OCI-LY7 (cell line): ENCODE data around the gene MPPED2. TPM values are rescaled to one million over a fixed set of nuclear protein-coding genes. Genes with fewer than 3 reads are reported as not detected.

Experiments used
- BruUV-seq: library from RNA; stranded (reverse); fragments of 400-500 nt; replicated peaks from 2 replicates; lab custom pipeline; 2021; lab: Mats Ljungman, UMichigan
- CTCF ChIA-PET: fragments of 300-600 bp; sonication (Branson Sonifier 250); formaldehyde crosslinking; loops from one replicate; lab custom pipeline; 2022; ENCODE audit warnings: antibody characterized with exemption; ENCODE audit not compliant: unreplicated experiment; lab: Charles Lee
- POLR2A ChIA-PET: fragments of 300-600 bp; sonication (Branson Sonifier 250); formaldehyde crosslinking; loops from one replicate; lab custom pipeline; 2022; ENCODE audit warnings: antibody characterized with exemption; lab: Charles Lee
- DNase-seq: peaks from one replicate; pipeline ENCODE4 v3.0.0-alpha.2; 2015; ENCODE audit warnings: low spot score
- H2AFZ ChIP-seq: fragments of 200-600 bp; sonication (generic), shearing (Covaris generic); 2 replicates; pipeline ENCODE4 v1.6.1; 2014; ENCODE audit warnings: mild to moderate bottlenecking, antibody characterized with exemption, low read length, moderate library complexity
- H3K27ac ChIP-seq: fragments of 200-600 bp; sonication (generic); 2 replicates; pipeline ENCODE4 v1.5.1; 2014; ENCODE audit warnings: mixed run types, low read depth, mild to moderate bottlenecking, moderate library complexity, low read length, inconsistent platforms; ENCODE audit not compliant: poor library complexity, severe bottlenecking
- H3K36me3 ChIP-seq: fragments of 200-600 bp; sonication (generic); 2 replicates; pipeline ENCODE4 v1.6.1; 2014; ENCODE audit warnings: mild to moderate bottlenecking, antibody characterized with exemption, low read length, moderate library complexity, mixed read lengths; ENCODE audit not compliant: insufficient read depth
- H3K4me1 ChIP-seq: fragments of 200-600 bp; sonication (generic); 2 replicates; pipeline ENCODE4 v1.5.1; 2014; ENCODE audit warnings: mild to moderate bottlenecking, low read length; ENCODE audit not compliant: insufficient read depth, poor library complexity, severe bottlenecking
- H3K4me2 ChIP-seq: fragments of 200-600 bp; sonication (generic); 2 replicates; pipeline ENCODE4 v1.6.1; 2014; ENCODE audit warnings: mild to moderate bottlenecking, low read length
- H3K4me3 ChIP-seq: fragments of 200-600 bp; sonication (generic); 2 replicates; pipeline ENCODE4 v1.5.1; 2014; ENCODE audit warnings: mild to moderate bottlenecking, low read depth, low read length; ENCODE audit not compliant: poor library complexity, severe bottlenecking
- H3K79me2 ChIP-seq: fragments of 200-600 bp; sonication (generic); 2 replicates; pipeline ENCODE4 v1.6.1; 2016; ENCODE audit warnings: low read depth, mild to moderate bottlenecking, low read length, moderate library complexity, mixed read lengths; ENCODE audit not compliant: insufficient read depth
- H3K9me2 ChIP-seq: fragments of 200-600 bp; sonication (generic); 2 replicates; pipeline ENCODE4 v1.6.1; 2016; ENCODE audit warnings: mild to moderate bottlenecking, low read length, mixed read lengths; ENCODE audit not compliant: insufficient read depth
- H3K9me3 ChIP-seq: fragments of 200-600 bp; sonication (generic); 2 replicates; pipeline ENCODE4 v1.6.1; 2014; ENCODE audit warnings: mild to moderate bottlenecking, mixed run types, low read length, mixed read lengths
- H4K20me1 ChIP-seq: fragments of 200-600 bp; sonication (generic); 2 replicates; pipeline ENCODE4 v1.6.1; 2014; ENCODE audit warnings: mild to moderate bottlenecking, antibody characterized with exemption, low read length, moderate library complexity, mixed read lengths; ENCODE audit not compliant: insufficient read depth
- CTCF ChIP-seq: fragments of 200-600 bp; sonication (generic); conservative IDR thresholded peaks from 2 replicates; pipeline ENCODE4 v1.5.1; 2014; ENCODE audit warnings: mild to moderate bottlenecking, antibody characterized with exemption, low read length, moderate library complexity, mixed read lengths
- EZH2phosphoT487 ChIP-seq: fragments of 200-600 bp; sonication (generic); IDR thresholded peaks from 2 replicates; pipeline ENCODE4 v1.6.1; 2018; ENCODE audit warnings: low read depth, borderline replicate concordance, mild to moderate bottlenecking, mixed run types, antibody characterized with exemption, low read length, moderate library complexity, mixed read lengths
- intact Hi-C: fragments of 100-400 bp; cut with micrococcal nuclease; formaldehyde crosslinking; loops from one replicate; pipeline ENCODE4 v1.10.0; 2022; ENCODE audit not compliant: unreplicated experiment
- total RNA-seq, 2 experiments: library from RNA; depleted of rRNA in 1 of 2; stranded (reverse); fragments of >200 nt in 1 of 2; shearing (Covaris generic) in 1 of 2; gene quantifications; 2 replicates each; pipeline ENCODE4 v1.2.3, GENCODE V29; 2014 to 2022

MPPED2 gene
- total RNA-seq, 2 experiments from 2014 or later = not detected

- Histone ChIP-seq H3K4me2 (no peak overlapping the region), H3K4me1 (no peaks in the 10 kb centered on the region), H3K4me3 (no peak overlapping the region), H3K79me2 (no peaks in the 10 kb centered on the region), H2AFZ (no peak overlapping the region), H3K27ac (no peak overlapping the region), H3K9me3 (no peaks in the 10 kb centered on the region), H3K36me3 (no peaks in the 10 kb centered on the region), H3K9me2 (no peaks in the 10 kb centered on the region), H4K20me1 (no peaks in the 10 kb centered on the region)
- POLR2A ChIA-PET = interaction anchor here (0.7 kb wide), 1 partner anchor 158 kb away, joined by 3 read pairs; no protein-coding TSS in a partner anchor
- CTCF ChIA-PET = interaction anchor here (1.0 kb wide), 1 partner anchor 24 kb away, joined by 3 read pairs; no protein-coding TSS in a partner anchor
- TF ChIP-seq CTCF (no peak), EZH2phosphoT487 (no peak)
- intact Hi-C loops = no loop called here
- DNase-seq = no peak
- no TSS peak for BruUV-seq
These were observed 45.0 kb upstream of the MPPED2 start for GRCh38 chr11:30631148-30631547.

GRCh38 chr11:30619767-30620166 lies 33.6 kb upstream of the MPPED2 start:
- ChIA-PET CTCF (no interaction called here), POLR2A (no interaction called here)
- BruUV-seq = no TSS peak
- no peak for DNase-seq
- H3K9me2 ChIP-seq = no peaks in the 10 kb centered on the region; the same call in 1 of the 2 replicates
- no peaks in the 10 kb centered on the region for H3K4me1 ChIP-seq
- no peak overlapping the region for H3K4me2 ChIP-seq
- no peaks in the 10 kb centered on the region for H4K20me1 ChIP-seq
- TF ChIP-seq CTCF = no peak
- H3K36me3 ChIP-seq = no peaks in the 10 kb centered on the region
- H3K4me3 ChIP-seq = no peak overlapping the region
- no peaks in the 10 kb centered on the region for H3K79me2 ChIP-seq
- no peak overlapping the region for H2AFZ ChIP-seq
- intact Hi-C loops = loop anchor here (10.0 kb wide), 1 partner anchor 55 kb away; no protein-coding TSS in a partner anchor
- no peak overlapping the region for H3K27ac ChIP-seq
- no peaks in the 10 kb centered on the region for H3K9me3 ChIP-seq

DNA sequence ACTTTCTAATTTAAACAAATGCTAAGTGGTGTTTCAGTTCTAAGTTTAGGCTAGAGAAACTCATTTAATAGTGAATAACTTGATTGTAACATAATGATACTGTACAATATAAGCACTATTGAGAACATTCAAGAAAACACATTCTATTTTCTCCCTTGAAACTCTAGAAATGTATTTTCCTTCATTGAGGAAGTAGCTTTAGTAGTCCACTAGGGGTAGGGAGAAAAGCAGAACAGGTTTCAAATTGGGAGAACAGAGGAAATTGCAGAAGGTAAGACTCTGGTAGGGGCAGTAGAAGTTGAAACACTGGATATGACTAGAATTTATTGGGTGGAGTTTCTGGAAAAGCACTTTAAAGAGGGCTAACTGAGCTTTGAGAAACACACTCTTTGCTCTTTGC lies 31.6 kb upstream of the MPPED2 start:
- no TSS peak for BruUV-seq
- POLR2A ChIA-PET = no interaction called here
- CTCF ChIA-PET = no interaction called here
- intact Hi-C loops = no loop called here
- Histone ChIP-seq H3K36me3 (no peaks in the 10 kb centered on the region), H3K9me2 (no peaks in the 10 kb centered on the region; the same call in 1 of the 2 replicates), H3K4me3 (no peak overlapping the region), H3K27ac (no peak overlapping the region), H2AFZ (no peak overlapping the region), H4K20me1 (no peaks in the 10 kb centered on the region), H3K79me2 (no peaks in the 10 kb centered on the region), H3K9me3 (no peaks in the 10 kb centered on the region), H3K4me2 (no peak overlapping the region), H3K4me1 (no peaks in the 10 kb centered on the region)
- no peak for DNase-seq
- TF ChIP-seq EZH2phosphoT487 = no peak
